ENCODE results near the gene NAXD. TPM values are rescaled to one million over a fixed set of nuclear protein-coding genes. Genes with fewer than 3 reads are reported as not detected.

NAXD gene
- total RNA-seq, 1 donor from 2014 or later: 28.7 TPM

DNA sequence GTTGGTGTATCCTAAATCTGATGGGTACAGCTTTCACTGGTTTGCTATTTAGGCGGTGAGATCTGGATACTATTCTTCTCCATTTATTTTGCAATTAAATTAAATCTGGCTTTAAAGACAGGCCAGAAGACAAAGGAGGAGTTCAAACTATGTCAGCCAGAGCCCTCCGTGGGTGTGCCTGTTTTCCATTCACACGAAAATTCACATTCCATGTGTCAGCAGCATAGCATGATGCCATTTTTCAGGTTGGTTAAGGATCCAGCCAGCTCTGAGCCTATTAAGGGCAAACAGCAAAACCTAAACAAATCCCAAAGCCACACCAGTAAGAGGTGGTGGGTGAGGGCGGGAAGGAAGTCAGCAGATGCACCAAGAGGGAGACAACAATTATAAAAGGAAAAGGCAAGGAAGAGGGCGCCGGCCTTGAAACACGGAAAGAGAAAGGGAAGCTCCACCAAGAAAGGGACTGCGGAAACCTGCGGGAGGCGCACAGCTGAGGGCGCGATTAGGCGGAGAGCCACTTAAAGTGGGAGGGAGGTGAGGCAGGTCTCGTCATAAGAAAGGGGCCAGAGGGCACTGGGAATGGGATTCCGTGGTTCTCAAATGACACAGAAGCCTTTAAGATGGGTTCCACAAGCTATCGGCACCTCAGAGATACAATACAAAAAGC lies 47.6 kb downstream of the NAXD start:
- no peak for DNase-seq (ENCODE audit: low spot score)
- TF ChIP-seq, protein P1, sequence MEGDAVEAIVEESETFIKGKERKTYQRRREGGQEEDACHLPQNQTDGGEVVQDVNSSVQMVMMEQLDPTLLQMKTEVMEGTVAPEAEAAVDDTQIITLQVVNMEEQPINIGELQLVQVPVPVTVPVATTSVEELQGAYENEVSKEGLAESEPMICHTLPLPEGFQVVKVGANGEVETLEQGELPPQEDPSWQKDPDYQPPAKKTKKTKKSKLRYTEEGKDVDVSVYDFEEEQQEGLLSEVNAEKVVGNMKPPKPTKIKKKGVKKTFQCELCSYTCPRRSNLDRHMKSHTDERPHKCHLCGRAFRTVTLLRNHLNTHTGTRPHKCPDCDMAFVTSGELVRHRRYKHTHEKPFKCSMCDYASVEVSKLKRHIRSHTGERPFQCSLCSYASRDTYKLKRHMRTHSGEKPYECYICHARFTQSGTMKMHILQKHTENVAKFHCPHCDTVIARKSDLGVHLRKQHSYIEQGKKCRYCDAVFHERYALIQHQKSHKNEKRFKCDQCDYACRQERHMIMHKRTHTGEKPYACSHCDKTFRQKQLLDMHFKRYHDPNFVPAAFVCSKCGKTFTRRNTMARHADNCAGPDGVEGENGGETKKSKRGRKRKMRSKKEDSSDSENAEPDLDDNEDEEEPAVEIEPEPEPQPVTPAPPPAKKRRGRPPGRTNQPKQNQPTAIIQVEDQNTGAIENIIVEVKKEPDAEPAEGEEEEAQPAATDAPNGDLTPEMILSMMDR (IDR thresholded peaks at IDR 0.05; ENCODE audit: unreplicated experiment): no peak
- H3K4me3 Mint-ChIP-seq (ENCODE audit: unreplicated experiment): peak overlapping the region; percentile 74

DNA sequence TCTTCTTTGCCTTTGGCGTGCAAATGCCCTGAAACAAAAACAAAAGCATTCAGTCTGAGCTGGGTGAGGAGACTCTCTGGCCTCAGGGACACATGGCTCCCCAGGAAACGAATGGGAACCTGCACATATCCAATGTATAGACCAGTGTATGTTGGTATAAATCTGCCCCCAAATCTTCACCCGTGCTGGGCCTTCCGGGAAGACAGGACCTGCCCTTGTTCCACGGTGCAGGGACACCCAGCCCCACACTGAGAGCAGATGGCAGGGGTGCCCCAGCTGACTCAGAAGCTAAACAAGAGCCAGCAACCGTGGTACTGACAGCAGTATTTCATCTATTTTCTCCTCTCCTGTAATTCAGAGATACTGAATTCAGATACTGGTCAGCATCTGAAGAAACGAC lies 48.1 kb downstream of the NAXD start:
- Mint-ChIP-seq H3K4me1 (ENCODE audit: unreplicated experiment) (no peaks in the 10 kb centered on the region), H3K9me3 (ENCODE audit: unreplicated experiment) (no peaks in the 10 kb centered on the region), H3K4me3 (ENCODE audit: unreplicated experiment) (no peak overlapping the region), H3K36me3 (ENCODE audit: low read depth, unreplicated experiment) (peaks cover 63% of the 10 kb centered on the region), H3K27ac (ENCODE audit: unreplicated experiment) (no peak overlapping the region), H3K27me3 (ENCODE audit: unreplicated experiment) (peaks cover 5% of the 10 kb centered on the region)
- no peak for DNase-seq (ENCODE audit: low spot score)
- TF ChIP-seq, protein P1 (IDR thresholded peaks at IDR 0.05; ENCODE audit: unreplicated experiment): no peak

More for the DNA sequence above, 47.6 kb downstream of the NAXD start:
- peaks cover 68% of the 10 kb centered on the region for H3K36me3 Mint-ChIP-seq (ENCODE audit: low read depth, unreplicated experiment)
- no peak overlapping the region for H3K27ac Mint-ChIP-seq (ENCODE audit: unreplicated experiment)
- H3K9me3 Mint-ChIP-seq (ENCODE audit: unreplicated experiment): no peaks in the 10 kb centered on the region
- H3K27me3 Mint-ChIP-seq (ENCODE audit: unreplicated experiment): peaks cover 5% of the 10 kb centered on the region
- no peaks in the 10 kb centered on the region for H3K4me1 Mint-ChIP-seq (ENCODE audit: unreplicated experiment)

DNA sequence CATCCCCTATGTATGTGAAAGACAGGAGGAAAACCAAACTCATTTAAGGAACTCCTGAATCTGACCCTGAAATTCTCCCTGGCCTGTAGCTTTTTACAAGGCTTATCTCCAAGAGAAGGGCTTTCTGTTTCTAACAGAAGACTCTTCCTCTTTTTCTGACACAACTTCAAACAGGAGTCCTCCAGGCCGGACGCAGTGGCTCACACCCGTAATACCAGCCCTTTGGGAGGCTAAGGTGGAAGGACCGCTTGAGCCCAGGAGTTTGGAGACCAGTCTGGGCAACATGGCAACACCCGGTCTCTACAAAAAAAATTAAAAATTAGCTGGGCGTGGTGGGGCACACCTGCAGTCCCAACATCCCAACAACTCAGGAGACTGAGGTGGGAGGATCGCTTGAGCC lies 48.7 kb downstream of the NAXD start:
- no peaks in the 10 kb centered on the region for H3K9me3 Mint-ChIP-seq (ENCODE audit: unreplicated experiment)
- no peak for DNase-seq (ENCODE audit: low spot score)
- H3K27ac Mint-ChIP-seq (ENCODE audit: unreplicated experiment): no peak overlapping the region
- no peaks in the 10 kb centered on the region for H3K4me1 Mint-ChIP-seq (ENCODE audit: unreplicated experiment)
- H3K36me3 Mint-ChIP-seq (ENCODE audit: low read depth, unreplicated experiment): peaks cover 64% of the 10 kb centered on the region
- H3K27me3 Mint-ChIP-seq (ENCODE audit: unreplicated experiment): peaks cover 5% of the 10 kb centered on the region
- TF ChIP-seq, protein P1 (IDR thresholded peaks at IDR 0.05; ENCODE audit: unreplicated experiment): no peak
- H3K4me3 Mint-ChIP-seq (ENCODE audit: unreplicated experiment): no peak overlapping the region

DNA sequence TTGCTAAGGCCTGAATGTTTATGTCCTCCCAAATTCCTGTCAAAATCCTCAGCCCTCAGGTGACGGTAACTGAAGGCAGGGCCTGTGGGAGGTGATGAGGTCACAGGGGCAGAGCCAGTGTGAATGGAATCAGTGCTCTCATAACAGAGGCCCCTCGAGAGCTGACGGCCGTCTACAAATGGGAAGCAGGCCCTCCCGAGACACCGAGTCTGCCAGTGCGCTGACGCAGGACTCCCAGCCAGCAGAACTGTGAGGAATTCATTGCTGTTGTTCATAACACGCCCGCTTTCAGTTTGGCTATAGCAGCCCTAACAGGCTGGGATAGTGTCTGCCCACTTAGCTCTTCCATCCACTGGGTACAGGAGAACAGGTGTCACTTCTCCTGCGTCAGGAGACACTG lies 49.3 kb downstream of the NAXD start:
- no peak overlapping the region for H3K27ac Mint-ChIP-seq (ENCODE audit: unreplicated experiment)
- TF ChIP-seq, protein P1 (IDR thresholded peaks at IDR 0.05; ENCODE audit: unreplicated experiment): no peak
- peaks cover 64% of the 10 kb centered on the region for H3K36me3 Mint-ChIP-seq (ENCODE audit: low read depth, unreplicated experiment)
- no peaks in the 10 kb centered on the region for H3K9me3 Mint-ChIP-seq (ENCODE audit: unreplicated experiment)
- no peaks in the 10 kb centered on the region for H3K4me1 Mint-ChIP-seq (ENCODE audit: unreplicated experiment)
- DNase-seq (ENCODE audit: low spot score): no peak
- no peak overlapping the region for H3K4me3 Mint-ChIP-seq (ENCODE audit: unreplicated experiment)
- H3K27me3 Mint-ChIP-seq (ENCODE audit: unreplicated experiment): peaks cover 5% of the 10 kb centered on the region

DNA sequence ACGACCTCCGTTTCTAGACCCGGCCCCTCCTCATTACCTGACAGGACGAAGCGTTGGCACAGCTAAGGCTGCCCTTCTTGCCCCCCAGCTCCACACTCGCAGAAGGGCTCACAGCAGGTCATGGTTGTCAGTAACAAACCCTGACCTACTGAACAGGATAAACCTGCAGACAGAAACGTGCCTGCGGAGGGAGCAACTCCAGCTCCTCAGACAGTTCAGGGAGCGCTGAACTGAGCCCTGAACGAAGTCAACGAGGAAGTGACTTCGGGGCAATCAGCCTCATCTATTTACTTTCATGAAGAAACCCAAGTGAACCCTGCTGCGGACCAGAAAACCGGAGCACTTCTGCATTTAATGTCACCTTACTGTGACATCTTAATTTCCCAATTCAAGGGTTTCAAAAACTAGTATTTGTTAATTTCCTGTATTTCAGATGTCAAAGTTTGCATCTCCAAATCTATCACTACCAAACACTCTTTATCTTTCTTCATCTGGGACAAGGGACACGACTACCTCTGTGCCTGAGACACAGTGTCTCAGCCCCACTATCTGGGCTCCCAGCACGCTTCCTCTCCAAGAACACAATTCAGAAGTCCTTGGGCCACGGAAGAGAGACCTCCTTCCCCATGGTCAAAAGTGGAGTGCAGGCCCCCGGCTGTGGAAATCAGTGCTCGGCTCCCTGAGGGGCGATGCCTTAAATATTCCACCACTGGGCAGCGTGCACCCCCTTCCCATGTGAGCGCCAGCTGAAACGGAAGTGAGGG lies 50.3 kb downstream of the NAXD start:
- H3K4me3 Mint-ChIP-seq (ENCODE audit: unreplicated experiment): no peak overlapping the region
- DNase-seq (ENCODE audit: low spot score): no peak
- H3K36me3 Mint-ChIP-seq (ENCODE audit: low read depth, unreplicated experiment): peaks cover 58% of the 10 kb centered on the region
- peaks cover 5% of the 10 kb centered on the region for H3K27me3 Mint-ChIP-seq (ENCODE audit: unreplicated experiment)
- TF ChIP-seq, protein P1 (IDR thresholded peaks at IDR 0.05; ENCODE audit: unreplicated experiment): no peak
- no peaks in the 10 kb centered on the region for H3K4me1 Mint-ChIP-seq (ENCODE audit: unreplicated experiment)
- no peak overlapping the region for H3K27ac Mint-ChIP-seq (ENCODE audit: unreplicated experiment)
- H3K9me3 Mint-ChIP-seq (ENCODE audit: unreplicated experiment): no peaks in the 10 kb centered on the region
